ENCODE results near the gene FHOD3. TPM values are rescaled to one million over a fixed set of nuclear protein-coding genes. Genes with fewer than 3 reads are reported as not detected.

The FHOD3 gene
- polyA plus RNA-seq, 3 donors from 2014 or later = not detected

GRCh38 chr18:36825526-36825925 lies 528.0 kb downstream of the FHOD3 start:
- H3K4me1 Mint-ChIP-seq = peaks cover 29 to 37% of the 10 kb centered on the region in 2 donors

DNA sequence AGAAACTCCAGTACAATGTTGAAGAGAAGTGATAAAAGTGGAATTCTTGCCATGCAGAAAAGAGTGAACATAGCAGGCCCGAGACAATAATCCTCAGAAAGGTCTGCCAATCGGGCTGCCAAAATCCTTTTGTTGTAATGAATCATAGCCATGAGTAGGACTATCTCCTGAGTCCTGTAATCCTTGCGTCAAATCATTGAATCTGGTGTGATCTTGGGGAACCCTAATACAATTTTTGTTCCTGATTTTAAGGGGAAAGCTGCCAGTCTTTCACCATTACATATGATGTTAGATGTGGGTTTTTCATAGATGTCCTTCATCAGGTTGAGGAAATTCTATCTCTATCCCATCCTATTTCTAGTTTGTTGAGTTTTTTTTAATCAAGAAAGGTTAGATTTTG lies 529.0 kb downstream of the FHOD3 start:
- Mint-ChIP-seq H3K4me1 (peaks cover 29 to 38% of the 10 kb centered on the region in 2 donors), H3K27ac (no peak overlapping the region), H3K27me3 (ENCODE audit: low read depth in 3 of 3) (peaks cover 0 to 7% (median 0%) of the 10 kb centered on the region in 3 donors), H3K4me3 (peak overlapping the region in 1 of 5 donors; percentile 22), H3K36me3 (peaks cover 0 to 3% (median 0%) of the 10 kb centered on the region in 3 donors), H3K9me3 (no peaks in the 10 kb centered on the region)
- DNase-seq = no peak

More at GRCh38 chr18:36825526-36825925, 528.0 kb downstream of the FHOD3 start:
- no peak for DNase-seq
- Mint-ChIP-seq H3K27me3 (ENCODE audit: low read depth in 3 of 3) (peaks cover 0 to 7% (median 0%) of the 10 kb centered on the region in 3 donors), H3K9me3 (no peaks in the 10 kb centered on the region), H3K4me3 (no peak overlapping the region), H3K36me3 (peaks cover 0 to 5% (median 0%) of the 10 kb centered on the region in 3 donors), H3K27ac (no peak overlapping the region)

DNA sequence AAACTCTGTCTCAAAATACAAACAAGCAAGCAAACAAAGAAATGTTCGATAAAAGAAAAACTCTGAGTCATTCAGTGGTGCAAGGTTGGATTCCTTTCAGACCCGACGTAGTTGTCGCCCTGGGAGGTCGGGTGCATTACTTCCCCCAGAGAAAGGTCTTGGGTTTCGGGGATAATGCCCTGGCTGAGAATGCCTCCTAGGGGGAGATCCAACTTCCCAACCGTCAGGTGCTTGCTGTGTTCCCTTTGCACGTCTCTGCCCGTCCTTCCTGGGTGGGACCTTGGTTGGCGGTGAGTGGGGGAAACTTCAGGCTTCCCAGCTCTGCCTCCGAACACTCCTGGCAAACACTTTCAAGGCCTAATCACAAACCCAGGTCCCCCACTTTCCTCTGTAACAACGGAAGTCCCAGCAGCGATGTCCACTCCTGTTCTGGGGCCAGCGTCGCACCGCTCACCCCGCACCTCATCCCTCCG lies 530.7 kb downstream of the FHOD3 start:
- H3K4me1 Mint-ChIP-seq = peaks cover 29 to 38% of the 10 kb centered on the region in 2 donors
- H3K27ac Mint-ChIP-seq = peak overlapping the region; percentile 0 to 91 (median 84)
- H3K27me3 Mint-ChIP-seq (ENCODE audit: low read depth in 3 of 3) = peaks cover 0 to 7% (median 0%) of the 10 kb centered on the region in 3 donors
- H3K9me3 Mint-ChIP-seq = no peaks in the 10 kb centered on the region
- DNase-seq = no peak
- H3K36me3 Mint-ChIP-seq = no peaks in the 10 kb centered on the region
- H3K4me3 Mint-ChIP-seq = peak overlapping the region; percentile 83 to 96 (median 84)

DNA sequence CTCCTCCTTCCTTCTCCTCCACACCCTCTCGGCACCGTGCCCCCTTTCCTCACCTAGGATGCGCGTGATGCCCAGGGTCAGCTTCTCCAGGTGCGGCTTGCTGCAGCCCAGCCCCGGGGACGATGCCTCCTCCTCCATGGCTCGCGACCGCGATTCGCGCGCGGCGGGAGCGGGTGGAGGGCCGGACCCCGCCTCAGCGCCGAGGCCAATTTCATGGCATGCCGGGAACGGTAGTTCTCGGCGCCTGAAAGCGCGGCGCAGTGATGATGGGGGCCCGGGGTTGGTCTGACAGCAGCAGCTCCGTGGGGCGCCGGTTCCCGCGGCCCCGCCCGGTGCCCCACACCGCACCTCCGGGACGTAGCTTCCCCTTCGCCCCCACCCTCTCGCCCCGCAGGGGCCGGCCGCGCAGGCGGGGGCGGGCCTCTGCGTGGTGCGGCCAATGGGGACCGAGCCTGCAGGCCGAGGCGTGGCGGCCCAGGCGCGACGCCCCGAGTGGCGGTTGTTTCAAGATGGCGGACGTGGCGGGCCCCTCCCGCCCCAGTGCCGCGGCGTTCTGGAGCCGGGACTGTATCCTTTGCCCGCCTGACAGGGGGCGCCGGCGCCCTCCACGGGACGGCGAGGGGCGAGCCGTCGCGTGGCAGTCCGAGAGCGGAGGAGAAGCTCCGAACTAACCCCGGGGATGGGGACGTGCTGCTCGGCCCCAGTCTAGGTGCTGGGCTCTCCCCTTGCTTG lies 531.3 kb downstream of the FHOD3 start, which contains the start of the genes KIAA1328 and TPGS2:
KIAA1328 (plus strand) TSS at position 498 of the 732 bp plus-strand sequence; CDS start at position 510, 12 bp downstream.
TPGS2 (minus strand) TSS at position 373 of the 732 bp plus-strand sequence; CDS start at position 138, 235 bp downstream.
- H3K4me1 Mint-ChIP-seq = peaks cover 29 to 38% of the 10 kb centered on the region in 2 donors
- peak within 1 kb of the TSS; percentile 83 to 96 (median 84) for H3K4me3 Mint-ChIP-seq
- H3K9me3 Mint-ChIP-seq = no peaks in the 10 kb centered on the region
- H3K36me3 Mint-ChIP-seq = no peaks in the 10 kb centered on the region
- H3K27me3 Mint-ChIP-seq (ENCODE audit: low read depth in 3 of 3) = peaks cover 0 to 7% (median 0%) of the 10 kb centered on the region in 3 donors
- H3K27ac Mint-ChIP-seq = peak within 1 kb of the TSS; percentile 76 to 91 (median 86)
- DNase-seq = peak; percentile 87 to 89 (median 88)

Other genes starting within 250 kb of the FHOD3 start
- gene RPRD1A, start 230.2 kb upstream of the FHOD3 start, polyA plus RNA-seq = 10 to 100 TPM in 1 of 3 donors, 1 to 10 TPM in 2; 6.3 to 11.0 (median 7.4) TPM
- gene SLC39A6, start 168.4 kb upstream of the FHOD3 start, polyA plus RNA-seq = 10 to 100 TPM; 23.8 to 40.9 (median 33.8) TPM
- 10 to 100 TPM; 44.6 to 57.3 (median 48.3) TPM for gene ELP2, start 167.8 kb upstream of the FHOD3 start, polyA plus RNA-seq
- not detected for gene MOCOS, start 110.2 kb upstream of the FHOD3 start, polyA plus RNA-seq